ENCODE data around the gene TNPO3. TPM values are rescaled to one million over a fixed set of nuclear protein-coding genes. Genes with fewer than 3 reads are reported as not detected.

TNPO3 gene
- total and polyA plus RNA-seq, 2 of the 4 experiments (the other 2 are of a cell fraction), result 24.2 to 77.2 TPM

DNA sequence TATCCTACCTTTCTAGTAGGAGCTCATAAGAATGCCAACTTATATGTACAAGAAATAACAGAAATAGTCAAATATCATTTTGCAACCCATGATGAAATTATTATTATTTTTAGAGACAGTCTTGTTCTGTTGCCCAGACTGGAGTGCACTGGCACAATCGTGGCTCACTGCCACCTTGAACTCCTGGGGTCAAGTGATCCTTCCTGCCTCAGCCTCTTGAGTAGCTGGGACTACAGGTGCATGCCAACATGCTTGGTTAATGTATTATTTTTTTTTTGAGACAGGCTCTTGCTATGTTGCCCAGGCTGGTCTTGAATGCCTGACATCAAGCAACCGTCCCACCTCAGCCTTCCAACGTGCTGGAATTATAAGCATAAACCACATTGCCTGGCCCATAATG lies 44.8 kb downstream of the TNPO3 start:
- Histone ChIP-seq H3K79me1 (ENCODE audit: low read depth in 1 of 2, low read length in 2 of 2) (peaks cover 12 to 24% of the 10 kb centered on the region in 2 experiments), H2BK5ac (ENCODE audit: low read depth, low read length, poor library complexity, severe bottlenecking) (no peak overlapping the region), H2BK15ac (ENCODE audit: low read depth, low read length) (no peak overlapping the region), H3K36me3 (ENCODE audit: control insufficient read depth, insufficient read depth, low read length) (peaks cover 12% of the 10 kb centered on the region), H2BK120ac (ENCODE audit: low read depth, low read length) (no peak overlapping the region), H3K4me3 (ENCODE audit: insufficient read depth, low read depth, low read length) (no peak overlapping the region), H3K9me3 (ENCODE audit: control insufficient read depth, insufficient read depth, low read length) (no peaks in the 10 kb centered on the region), H4K8ac (ENCODE audit: low read depth in 2 of 2, low read length in 2 of 2) (no peak overlapping the region), H2AK9ac (replicated peaks; ENCODE audit: low read depth, low read length, poor library complexity) (no peak overlapping the region), H3K23ac (ENCODE audit: low read depth, low read length) (no peak overlapping the region), H4K91ac (ENCODE audit: insufficient read depth, low read depth, low read length) (no peak overlapping the region), H3K27ac (ENCODE audit: insufficient read depth, low read length) (no peak overlapping the region), H3K4me2 (ENCODE audit: low read depth, low read length) (no peak overlapping the region), H2AFZ (replicated peaks; ENCODE audit: low read length, poor library complexity) (no peak overlapping the region), H3K14ac (replicated peaks; ENCODE audit: low read depth, low read length) (no peak overlapping the region), H3K18ac (ENCODE audit: low read depth, low read length) (no peak overlapping the region), H2AK5ac (ENCODE audit: low read depth, low read length) (no peak overlapping the region), H4K20me1 (ENCODE audit: insufficient read depth, low read length) (no peaks in the 10 kb centered on the region; the same call in 1 of the 2 replicates), H4K5ac (ENCODE audit: low read depth, low read length) (no peak overlapping the region), H3K4ac (ENCODE audit: low read depth, low read length) (no peak overlapping the region), H2BK20ac (ENCODE audit: low read depth, low read length) (no peak overlapping the region), H3K9me1 (ENCODE audit: insufficient read depth, low read length) (0 out of 2 replicates have a peak, but pooled peaks cover 3% of the 10 kb centered on the region), H3K56ac (ENCODE audit: extremely low read depth, insufficient read depth, low read length) (no peak overlapping the region), H3K4me1 (ENCODE audit: control insufficient read depth, insufficient read depth, low read length) (no peaks in the 10 kb centered on the region), H3K27me3 (ENCODE audit: control insufficient read depth, insufficient read depth, low read length) (no peaks in the 10 kb centered on the region), H3K9ac (ENCODE audit: low read depth, low read length) (no peak overlapping the region)
- TF ChIP-seq NFE2L2 (IDR thresholded peaks at IDR 0.05; ENCODE audit: low read depth, low read length) (no peak), MXI1 (IDR thresholded peaks at IDR 0.05; ENCODE audit: borderline replicate concordance, low read depth, low read length) (no peak)
- TF ChIP-seq, protein P1, sequence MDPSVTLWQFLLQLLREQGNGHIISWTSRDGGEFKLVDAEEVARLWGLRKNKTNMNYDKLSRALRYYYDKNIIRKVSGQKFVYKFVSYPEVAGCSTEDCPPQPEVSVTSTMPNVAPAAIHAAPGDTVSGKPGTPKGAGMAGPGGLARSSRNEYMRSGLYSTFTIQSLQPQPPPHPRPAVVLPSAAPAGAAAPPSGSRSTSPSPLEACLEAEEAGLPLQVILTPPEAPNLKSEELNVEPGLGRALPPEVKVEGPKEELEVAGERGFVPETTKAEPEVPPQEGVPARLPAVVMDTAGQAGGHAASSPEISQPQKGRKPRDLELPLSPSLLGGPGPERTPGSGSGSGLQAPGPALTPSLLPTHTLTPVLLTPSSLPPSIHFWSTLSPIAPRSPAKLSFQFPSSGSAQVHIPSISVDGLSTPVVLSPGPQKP (IDR thresholded peaks at IDR 0.05; ENCODE audit: borderline replicate concordance, low read depth, low read length), result no peak
- BruUV-seq (replicated peaks), result no TSS peak
- ChIA-PET POLR2A (ENCODE audit: unreplicated experiment) (no interaction called here), CTCF (interaction anchor here (0.6 kb wide), 1 partner anchor 633 kb away, joined by 4 read pairs; no protein-coding TSS in a partner anchor)
- no CpG with 5 or more reads among the region's 3 CpGs for whole genome bisulfite sequencing, 2 experiments (ENCODE audit: extremely low coverage in 2 of 2, insufficient read length in 1 of 2)
- ATAC-seq (ENCODE audit: low read depth) (no peak), DNase-seq (no peak)
- dilution Hi-C loops (cut with HindIII; ENCODE audit: low sequenced_read_pairs, unreplicated experiment) (no loop called here), in situ Hi-C loops (cut with MboI; ENCODE audit: low sequenced_read_pairs) (no loop called here), intact Hi-C loops (cut with micrococcal nuclease) (no loop called here)
